GM21717 (cell line): Measurements from ENCODE around the gene PNPO.

Experiments used
- ATAC-seq: cut with Tn5 transposase; IDR thresholded peaks from one replicate; pipeline ENCODE4 v1.9.1; 2021; ENCODE audit warnings: mild to moderate bottlenecking, moderate library complexity; ENCODE audit not compliant: unreplicated experiment

The PNPO gene

GRCh38 chr17:47995241-47995935, 54.0 kb downstream of the PNPO start:
- ATAC-seq, result no peak

GRCh38 chr17:47996201-47996600, 54.8 kb downstream of the PNPO start:
- ATAC-seq, result no peak

GRCh38 chr17:47997586-47997985, 56.2 kb downstream of the PNPO start:
- no peak for ATAC-seq

GRCh38 chr17:47998044-47998443, 56.7 kb downstream of the PNPO start:
- no peak for ATAC-seq
